ENCODE data around the gene PVALEF.

Gene PVALEF

GRCh38 chr17:81165246-81166032 is at the start of gene PVALEF:
TSS of gene PVALEF (plus strand) at chr17:81165507. CDS start at chr17:81181227, 15,720 bp downstream.
- no peak within 1 kb of the TSS for H3K4me3 ChIP-seq (replicated peaks; ENCODE audit: low read depth, low read length)
- H3K36me3 ChIP-seq (ENCODE audit: control insufficient read depth, insufficient read depth, low read length): no peaks in the 10 kb centered on the region
- DNase-seq (ENCODE audit: extremely low read depth, insufficient read length): no peak
- no peak for TF ChIP-seq CTCF (IDR thresholded peaks at IDR 0.05; ENCODE audit: insufficient read depth, low read length, poor library complexity, severe bottlenecking)
- peaks cover 1% of the 10 kb centered on the region; the same call in 1 of the 2 replicates for H3K27me3 ChIP-seq (replicated peaks; ENCODE audit: control insufficient read depth, insufficient read depth, low read length)

DNA sequence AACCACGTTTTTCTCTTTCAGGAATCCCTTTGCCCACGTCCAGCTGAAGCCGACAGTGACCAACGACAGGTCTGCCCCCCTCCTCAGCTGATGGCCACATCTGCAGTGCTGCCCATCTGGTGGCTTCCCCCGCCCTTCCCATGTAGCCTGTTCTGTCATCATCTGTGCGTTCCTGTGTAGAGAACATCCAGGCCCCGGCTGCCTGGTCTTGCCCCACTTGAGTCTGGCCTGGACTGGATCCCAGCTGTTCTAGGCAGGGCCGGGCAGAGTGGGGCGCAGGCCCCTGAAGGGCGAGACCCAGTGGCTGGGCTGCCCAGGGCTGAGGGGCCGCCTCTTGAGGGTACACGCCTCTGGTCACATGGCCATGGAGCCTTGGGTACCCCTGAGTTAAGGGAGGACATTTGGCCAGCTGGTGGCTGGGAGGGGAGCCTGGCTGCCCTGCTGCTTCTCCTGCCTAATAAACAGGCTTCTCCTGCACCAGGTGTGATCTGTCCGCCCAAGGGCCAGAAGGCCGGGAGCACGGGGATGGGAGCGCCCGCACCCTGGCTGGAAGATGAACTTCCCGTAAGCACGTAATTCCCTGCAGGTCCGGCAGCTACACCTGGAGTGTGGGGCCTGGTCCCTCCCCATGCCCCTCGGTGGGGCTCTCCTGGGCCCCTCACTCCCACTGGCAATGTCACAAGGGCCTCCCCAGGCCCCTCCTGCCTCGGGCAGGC is 49.4 kb upstream of the PVALEF start:
- Histone ChIP-seq H3K4me3 (replicated peaks; ENCODE audit: low read depth, low read length) (no peak overlapping the region), H3K36me3 (ENCODE audit: control insufficient read depth, insufficient read depth, low read length) (no peaks in the 10 kb centered on the region), H3K27me3 (replicated peaks; ENCODE audit: control insufficient read depth, insufficient read depth, low read length) (no peaks in the 10 kb centered on the region; the same call in 1 of the 2 replicates)
- no peak for DNase-seq (ENCODE audit: extremely low read depth, insufficient read length)
- TF ChIP-seq CTCF (IDR thresholded peaks at IDR 0.05; ENCODE audit: insufficient read depth, low read length, poor library complexity, severe bottlenecking): no peak

GRCh38 chr17:81116704-81117103 is 48.6 kb upstream of the PVALEF start:
- Histone ChIP-seq H3K27me3 (replicated peaks; ENCODE audit: control insufficient read depth, insufficient read depth, low read length) (no peaks in the 10 kb centered on the region; the same call in 1 of the 2 replicates), H3K4me3 (replicated peaks; ENCODE audit: low read depth, low read length) (no peak overlapping the region), H3K36me3 (ENCODE audit: control insufficient read depth, insufficient read depth, low read length) (no peaks in the 10 kb centered on the region)
- DNase-seq (ENCODE audit: extremely low read depth, insufficient read length): no peak
- TF ChIP-seq CTCF (IDR thresholded peaks at IDR 0.05; ENCODE audit: insufficient read depth, low read length, poor library complexity, severe bottlenecking): no peak

DNA sequence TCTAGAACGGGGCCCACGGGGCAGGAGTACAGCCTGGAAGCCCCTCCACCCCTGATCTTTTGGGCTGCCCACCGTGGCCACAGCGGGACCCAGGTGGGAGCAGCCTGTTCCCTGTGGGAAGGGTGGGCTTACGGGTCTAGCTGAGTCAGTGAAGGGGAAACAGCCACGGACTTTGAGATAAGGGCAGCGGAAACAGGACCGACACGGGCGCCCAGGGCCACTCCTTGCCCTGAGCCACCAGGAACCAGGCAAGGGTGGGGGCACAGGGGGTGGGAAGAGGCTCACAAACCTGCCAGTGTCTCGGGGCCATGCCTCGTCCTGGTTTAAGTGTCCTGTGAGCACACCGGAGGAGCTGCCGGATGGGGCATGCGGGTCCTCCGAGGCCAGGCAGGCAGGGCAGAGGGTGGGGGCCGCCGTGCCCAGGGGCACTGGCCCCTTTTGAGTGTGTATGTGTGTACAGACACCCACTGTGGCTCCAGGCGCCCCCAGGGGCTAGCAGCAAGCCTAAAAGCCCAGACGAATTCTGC is 47.6 kb upstream of the PVALEF start:
- Histone ChIP-seq H3K36me3 (ENCODE audit: control insufficient read depth, insufficient read depth, low read length) (no peaks in the 10 kb centered on the region), H3K27me3 (replicated peaks; ENCODE audit: control insufficient read depth, insufficient read depth, low read length) (no peaks in the 10 kb centered on the region; the same call in 1 of the 2 replicates), H3K4me3 (replicated peaks; ENCODE audit: low read depth, low read length) (no peak overlapping the region)
- no peak for DNase-seq (ENCODE audit: extremely low read depth, insufficient read length)
- TF ChIP-seq CTCF (IDR thresholded peaks at IDR 0.05; ENCODE audit: insufficient read depth, low read length, poor library complexity, severe bottlenecking): no peak

DNA sequence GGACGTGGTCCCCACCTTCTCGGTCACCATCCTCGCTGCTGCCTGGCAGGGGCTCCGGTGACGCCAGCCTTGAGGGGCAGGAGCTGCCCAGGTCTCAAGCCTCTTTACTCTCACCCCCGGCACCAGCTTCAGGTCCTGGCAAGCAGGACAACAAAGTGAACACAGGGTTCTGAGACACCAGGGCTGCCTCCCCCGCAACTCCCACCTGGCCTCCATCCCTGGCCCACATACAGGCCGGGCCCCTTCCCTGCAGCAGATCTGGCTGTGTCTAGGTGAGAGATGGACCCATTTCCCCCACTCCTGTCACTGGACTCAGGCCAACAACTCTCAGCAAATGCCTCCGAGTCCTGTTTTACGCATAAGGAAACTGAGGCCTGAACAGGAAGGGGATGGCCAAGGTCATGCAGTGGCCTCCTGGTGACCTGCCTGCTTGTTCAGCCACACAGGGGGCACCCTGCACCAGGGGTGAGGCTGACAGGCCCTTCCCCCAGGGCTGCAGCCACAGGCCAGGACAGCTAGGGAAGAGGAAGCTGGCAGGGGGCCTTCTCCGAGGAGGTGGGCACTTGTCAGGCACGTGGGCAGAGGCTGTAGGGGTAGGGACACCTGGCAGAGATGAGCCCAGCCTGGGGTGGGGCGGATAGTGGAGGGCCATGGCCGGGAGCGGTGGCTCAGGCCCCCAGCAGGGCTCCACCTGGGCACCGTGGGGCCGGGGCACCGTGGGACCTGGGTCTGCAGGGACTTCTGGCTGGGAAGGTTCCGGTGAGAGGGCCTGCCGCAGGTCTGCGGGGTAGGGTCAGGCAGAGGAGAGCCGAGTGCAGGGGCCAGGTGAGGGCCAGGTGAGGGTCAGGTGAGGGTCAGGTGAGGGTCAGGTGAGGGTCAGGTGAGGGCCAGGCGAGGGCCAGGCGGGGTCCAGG is 46.7 kb upstream of the PVALEF start:
- H3K4me3 ChIP-seq (replicated peaks; ENCODE audit: low read depth, low read length): peak overlapping the region; percentile 43; the same call in 1 of the 2 replicates

More for the DNA sequence above, 46.7 kb upstream of the PVALEF start:
- no peak for DNase-seq (ENCODE audit: extremely low read depth, insufficient read length)
- TF ChIP-seq CTCF (IDR thresholded peaks at IDR 0.05; ENCODE audit: insufficient read depth, low read length, poor library complexity, severe bottlenecking): no peak
- no peaks in the 10 kb centered on the region for H3K36me3 ChIP-seq (ENCODE audit: control insufficient read depth, insufficient read depth, low read length)
- H3K27me3 ChIP-seq (replicated peaks; ENCODE audit: control insufficient read depth, insufficient read depth, low read length): no peaks in the 10 kb centered on the region; the same call in 1 of the 2 replicates

Data from GM06990 (cell line).